M059J (cell line): Measurements from ENCODE around the gene SLC16A14. TPM values are rescaled to one million over a fixed set of nuclear protein-coding genes. Genes with fewer than 3 reads are reported as not detected.

Source experiments
- DNase-seq: peaks from one replicate; pipeline ENCODE4 v3.0.0-alpha.2; 2012; ENCODE audit warnings: low read depth
- total RNA-seq: library from RNA; depleted of rRNA; stranded (reverse); fragments of >200 nt; shearing (Covaris generic); gene quantifications from 2 replicates; pipeline ENCODE4 v1.2.3, GENCODE V29; 2014; rRNA removed

SLC16A14 gene
- total RNA-seq, 1 experiment from 2014 or later = 0.81 TPM

DNA sequence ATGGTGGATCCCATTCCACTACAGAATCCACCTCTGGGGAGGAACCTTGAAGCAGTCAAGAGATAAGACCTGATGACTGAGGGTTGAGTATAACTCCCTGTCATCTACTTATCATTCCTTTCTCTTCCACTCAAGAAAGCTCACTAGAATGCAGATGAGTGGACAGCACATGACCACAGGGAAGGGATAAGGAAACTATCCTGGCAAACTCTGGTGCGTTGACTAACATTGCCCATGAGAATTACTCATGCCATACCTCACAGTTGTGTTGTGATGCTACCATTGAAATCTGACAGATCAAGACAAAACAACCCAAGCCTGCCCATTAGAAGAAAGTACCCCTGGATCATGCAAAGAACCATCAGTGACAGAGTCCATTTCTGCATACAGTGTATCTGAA, 26.5 kb downstream of the SLC16A14 start:
- peak; percentile 16 for DNase-seq

DNA sequence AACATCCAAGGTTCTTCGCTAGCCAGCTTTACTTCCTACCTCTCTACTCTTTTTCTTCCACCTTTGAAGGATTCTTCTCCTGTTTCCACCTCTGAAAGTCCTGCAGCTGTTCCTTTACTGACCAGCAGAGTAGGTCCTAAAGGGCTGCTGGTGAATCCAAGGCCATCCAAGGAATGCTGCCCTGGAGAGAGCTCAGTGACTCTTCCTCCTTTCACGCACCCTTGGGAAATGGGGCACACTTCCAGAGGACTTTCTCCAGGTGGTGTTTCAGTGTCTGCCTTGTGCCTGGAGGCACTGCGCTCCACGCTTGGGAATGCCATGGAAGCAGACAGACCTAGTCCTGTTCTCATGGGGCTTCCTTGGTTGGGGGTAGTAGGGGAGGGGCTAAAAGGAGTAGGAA, 45.4 kb downstream of the SLC16A14 start:
- DNase-seq = no peak

DNA sequence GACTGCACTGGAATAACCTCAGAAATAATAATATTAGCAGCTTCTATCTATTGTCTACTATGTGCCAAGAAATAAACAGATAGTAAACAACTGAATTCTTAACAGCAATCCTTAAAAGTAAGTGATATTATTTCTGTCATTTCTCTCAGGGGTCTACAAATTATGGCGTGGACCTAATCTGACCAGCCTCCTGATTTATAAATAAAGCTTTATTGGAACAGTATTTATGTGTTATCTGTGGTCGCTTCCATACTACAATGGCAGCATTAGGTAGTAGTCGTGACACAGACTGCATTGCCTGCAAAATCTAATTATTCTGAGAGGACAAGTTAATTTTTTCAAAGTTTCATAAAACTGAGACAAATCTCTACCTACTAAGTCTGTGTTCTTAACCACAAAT, 49.0 kb downstream of the SLC16A14 start:
- DNase-seq = no peak

DNA sequence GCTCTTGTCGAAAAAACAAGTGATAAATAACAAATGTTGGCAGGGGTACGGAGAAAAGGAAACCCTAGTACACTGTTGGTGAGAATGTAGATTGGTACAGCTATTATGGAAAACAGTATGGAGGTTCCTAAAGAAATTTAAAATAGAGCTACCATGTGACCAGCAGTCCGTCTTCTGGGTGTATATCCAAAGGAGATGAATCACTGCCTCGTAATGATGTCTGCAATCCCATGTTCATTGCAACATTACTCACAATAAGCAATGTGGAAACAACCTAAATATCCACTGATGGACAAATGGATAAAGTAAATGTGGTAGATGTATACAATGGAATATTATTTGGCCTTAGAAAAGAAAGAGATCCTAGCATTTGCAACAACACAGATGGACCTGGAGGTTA, 50.6 kb downstream of the SLC16A14 start:
- DNase-seq = peak; percentile 43

DNA sequence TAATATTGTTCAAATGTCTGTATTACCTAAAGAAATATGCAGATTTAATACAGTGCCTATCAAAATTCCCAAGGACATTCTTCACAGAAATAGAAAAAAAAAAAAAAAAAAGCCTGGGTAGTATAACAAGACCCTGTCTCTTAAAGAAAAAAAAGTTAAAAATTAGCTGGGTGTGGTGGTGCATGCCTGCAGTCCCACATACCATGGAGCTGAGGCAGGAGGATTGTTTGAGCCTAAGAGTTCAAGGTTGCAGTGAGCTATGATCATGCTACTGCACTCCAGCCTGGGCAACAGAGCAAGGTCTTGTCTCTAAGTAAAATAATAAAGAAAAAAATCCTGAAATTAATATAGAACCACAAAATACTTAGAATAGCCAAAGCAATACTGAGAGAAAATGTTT, 51.9 kb downstream of the SLC16A14 start:
- DNase-seq = no peak

DNA sequence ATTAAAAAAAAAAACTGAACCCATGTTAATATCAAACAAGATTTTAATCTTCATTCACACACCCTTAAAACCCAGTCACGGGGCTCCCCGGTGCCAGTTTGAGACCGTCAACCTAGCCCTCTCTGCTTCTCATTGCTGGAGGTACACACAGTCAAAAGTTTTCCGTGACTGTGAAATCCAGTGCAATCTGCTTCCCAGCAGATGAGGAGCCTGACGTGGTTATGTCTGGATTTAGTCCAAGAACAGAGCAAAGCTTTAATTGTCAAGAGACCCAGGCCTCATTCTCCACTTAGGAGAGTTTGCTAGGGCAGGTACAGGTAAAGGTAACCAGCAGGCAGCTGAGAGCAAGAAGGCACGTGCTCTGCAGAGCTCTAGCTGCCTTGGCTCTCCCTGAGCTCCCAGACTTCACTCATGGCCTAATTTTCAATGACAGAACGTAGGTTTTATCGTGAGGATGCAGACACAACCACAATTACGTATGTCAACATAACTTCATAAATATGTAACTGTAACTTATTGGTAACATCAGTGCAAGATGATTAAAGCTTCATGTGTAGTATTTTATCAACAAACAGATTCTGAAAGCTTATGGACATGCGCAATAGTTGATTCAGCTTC, 56.3 kb downstream of the SLC16A14 start:
- DNase-seq = peak; percentile 11

DNA sequence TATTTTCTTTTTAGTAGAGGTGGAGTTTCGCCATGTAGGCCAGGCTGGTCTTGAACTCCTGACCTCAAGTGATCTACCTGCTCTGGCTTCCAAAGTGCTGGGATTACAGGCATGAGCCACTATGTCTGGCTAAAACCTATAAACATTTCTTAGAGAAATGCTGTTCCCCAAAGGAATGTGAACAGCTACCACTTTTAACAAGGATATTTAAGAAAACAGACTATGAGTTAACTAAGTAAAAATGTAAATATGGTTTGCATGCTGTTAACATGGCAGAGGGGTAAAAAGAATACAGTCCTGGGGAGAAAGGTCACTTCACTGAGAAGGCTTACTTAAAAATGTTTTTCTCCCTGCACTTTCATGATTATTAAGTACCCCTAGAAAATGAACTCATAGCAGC, 57.1 kb downstream of the SLC16A14 start:
- DNase-seq = peak; percentile 69

DNA sequence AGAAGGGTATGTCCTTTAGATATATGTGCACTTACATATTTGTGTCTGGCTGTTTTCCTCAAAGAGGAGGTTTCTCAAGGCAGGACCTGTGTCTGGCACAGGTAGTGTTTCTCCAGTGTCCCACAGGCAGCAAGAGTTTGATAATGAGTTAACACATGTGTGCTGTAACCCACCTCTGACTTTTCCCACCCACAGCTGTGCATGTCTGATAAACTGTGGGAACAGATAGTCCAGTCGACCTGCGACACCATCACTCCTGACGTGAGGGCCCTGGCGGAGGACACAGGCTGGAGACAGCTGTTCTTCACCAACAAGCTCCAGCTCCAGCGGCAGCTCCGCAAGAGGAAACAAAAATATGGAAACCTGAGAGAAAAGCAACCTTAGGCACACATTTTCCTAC, 58.2 kb downstream of the SLC16A14 start:
- DNase-seq = no peak

DNA sequence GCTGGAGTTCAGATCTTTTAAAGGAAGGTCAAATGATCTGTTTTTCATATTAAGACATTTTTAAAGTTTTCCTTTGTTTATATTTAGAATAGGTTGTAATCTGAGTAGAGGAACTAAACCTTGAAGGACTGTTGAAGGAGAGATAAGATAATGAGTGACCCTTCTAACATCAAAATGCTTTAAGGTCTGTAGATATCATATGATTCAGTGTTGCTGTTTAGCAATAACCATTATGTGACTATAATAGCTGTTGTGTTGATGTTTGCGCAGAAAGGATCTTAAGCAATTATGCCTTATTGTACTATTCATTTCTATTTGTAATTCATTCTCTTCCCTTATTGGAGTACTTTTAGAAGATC, 60.0 kb downstream of the SLC16A14 start:
- no peak for DNase-seq

DNA sequence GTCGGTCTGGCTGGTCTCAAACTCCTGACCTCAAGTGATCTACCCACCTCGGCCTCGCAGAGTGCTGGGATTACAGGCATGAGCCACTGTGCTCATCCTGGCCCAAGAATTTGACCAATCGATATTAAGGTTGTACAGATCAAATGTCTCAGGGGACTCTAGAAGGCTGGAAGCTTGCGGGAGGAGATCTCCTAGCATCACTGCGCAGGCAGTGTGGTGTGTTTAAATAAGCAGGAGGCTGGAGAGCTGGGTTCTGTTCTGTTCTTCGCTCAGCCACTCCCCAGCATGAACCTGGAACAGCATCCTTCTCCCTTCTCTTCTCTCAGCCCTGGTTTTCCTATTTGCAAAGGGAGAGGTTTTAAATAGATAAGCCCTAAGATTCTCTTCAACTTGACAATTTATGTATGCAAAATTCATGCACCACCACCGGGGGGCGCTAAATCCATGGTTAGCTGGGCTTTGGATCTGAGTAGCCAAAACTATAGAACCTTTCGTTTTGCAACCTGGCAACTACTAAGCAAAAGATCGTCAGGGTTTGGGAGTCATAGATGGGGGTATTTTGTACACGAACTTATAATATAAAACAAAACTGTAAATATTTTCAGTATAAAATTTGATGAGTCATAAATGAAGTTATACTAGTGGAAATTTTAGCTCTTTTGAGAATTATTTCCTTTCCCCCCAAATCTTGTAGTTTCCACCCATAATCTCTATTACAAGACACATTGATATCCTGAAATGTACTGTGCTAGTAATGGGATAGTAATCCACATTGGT, 60.6 kb downstream of the SLC16A14 start:
- DNase-seq = peak; percentile 69

DNA sequence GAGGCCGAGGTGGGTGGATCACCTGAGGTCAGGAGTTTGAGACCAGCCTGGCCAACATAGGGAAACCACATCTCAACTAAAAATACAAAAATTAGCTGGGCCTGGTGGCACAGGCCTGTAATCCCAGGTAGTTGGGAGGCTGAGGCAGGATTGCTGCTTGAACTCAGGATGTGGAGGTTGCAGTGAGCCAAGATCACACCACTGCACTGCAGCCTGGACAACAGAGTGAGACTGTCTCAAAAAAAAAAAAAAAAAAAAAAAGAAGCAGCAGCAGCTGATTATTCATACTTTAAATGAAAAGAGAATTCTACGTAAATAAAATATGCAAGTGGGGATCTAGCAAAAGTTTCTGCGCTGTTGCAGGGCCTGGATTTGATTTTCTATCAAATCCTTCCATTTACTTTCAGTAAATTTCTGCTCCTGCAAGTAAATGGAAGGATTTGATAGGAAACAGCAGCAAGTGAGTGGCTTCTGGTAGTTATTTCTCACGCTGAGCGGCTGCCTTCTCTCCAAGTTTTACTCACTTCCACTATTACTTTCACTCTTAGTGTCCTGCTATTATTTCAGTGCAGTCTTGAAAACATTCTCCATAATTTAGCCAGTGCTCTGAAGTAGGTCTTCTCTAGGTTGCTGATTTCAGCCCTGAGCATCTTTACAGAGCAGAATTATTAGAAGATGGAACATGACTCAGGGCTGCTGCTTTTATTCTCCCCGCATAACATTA, 68.4 kb downstream of the SLC16A14 start:
- peak; percentile 4 for DNase-seq

DNA sequence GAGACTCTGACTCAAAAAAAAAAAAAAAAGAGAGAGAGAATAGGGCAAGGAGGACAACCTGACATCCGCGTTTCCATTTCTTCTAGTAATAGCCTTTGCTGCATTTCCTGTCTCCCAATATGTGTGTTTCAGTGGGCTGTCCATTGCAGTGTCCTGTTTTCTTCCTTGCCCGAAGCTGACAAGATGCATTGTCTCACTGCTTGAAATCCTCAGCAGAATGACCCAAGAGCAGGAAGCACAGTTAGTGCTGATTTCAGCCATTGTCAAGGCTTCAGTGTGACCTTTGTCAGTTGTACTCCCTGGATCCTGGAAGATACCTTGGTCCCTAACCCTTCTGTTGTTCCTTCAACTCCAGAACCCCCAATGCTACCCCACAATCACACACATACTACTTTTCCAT, 71.2 kb downstream of the SLC16A14 start:
- DNase-seq = no peak

DNA sequence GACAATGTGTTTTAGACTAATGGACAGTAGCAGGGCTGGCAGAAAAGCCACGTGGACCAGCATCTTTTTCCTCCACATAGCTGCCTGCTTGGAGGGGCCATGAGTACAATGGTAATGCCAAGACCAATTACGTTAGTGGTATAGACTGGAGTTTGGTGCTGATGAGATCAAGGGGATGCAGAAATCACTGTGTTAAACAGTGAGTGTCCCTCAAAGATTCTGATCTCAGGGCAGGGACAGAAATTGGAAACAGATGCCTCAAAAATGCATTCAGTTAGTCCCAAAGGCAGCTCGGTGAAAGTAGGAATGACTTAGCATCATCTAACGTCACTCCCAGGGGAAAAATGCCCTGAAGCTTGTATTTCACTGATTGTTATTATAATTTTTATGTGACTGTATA, 72.4 kb downstream of the SLC16A14 start:
- DNase-seq = no peak

DNA sequence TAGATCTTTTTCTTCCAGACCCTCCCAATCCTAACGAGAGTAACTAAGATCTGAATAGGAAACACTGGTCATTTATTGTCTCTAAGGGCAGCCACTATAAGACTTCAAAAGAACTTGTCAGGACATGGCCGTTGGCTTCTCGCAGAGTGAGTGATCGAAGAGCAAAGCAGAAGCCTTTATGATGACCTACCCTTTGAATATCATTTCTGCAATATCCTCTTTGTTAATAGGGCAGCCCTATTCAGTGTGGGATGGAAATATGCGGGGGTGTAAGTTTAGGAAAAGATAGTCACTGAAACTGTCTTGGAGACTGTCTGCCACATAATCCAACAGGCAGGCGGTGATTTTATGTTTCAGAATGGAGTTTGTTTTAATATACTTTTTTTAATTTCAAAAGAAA, 75.5 kb downstream of the SLC16A14 start:
- no peak for DNase-seq

Other genes with a start within 250 kb of the SLC16A14 start
- gene TRIP12, start 146.9 kb downstream of the SLC16A14 start, total RNA-seq = 75.3 and 130 TPM in 2 replicates
- 1.7 and 2.5 TPM in 2 replicates for gene FBXO36, start 146.4 kb downstream of the SLC16A14 start, total RNA-seq
- 71.1 and 93.4 TPM in 2 replicates for gene SP110, start 151.1 kb upstream of the SLC16A14 start, total RNA-seq
- 2.0 and 11.8 TPM in 2 replicates for gene SP140, start 156.8 kb upstream of the SLC16A14 start, total RNA-seq